HepG2 (cell line): ENCODE data around the gene SMIM45.

Experiments
- AGO2 ChIP-seq: fragments of 200-400 bp; formaldehyde crosslinking; optimal IDR thresholded peaks from 2 replicates; pipeline ENCODE3; 2017; ENCODE audit warnings: mild to moderate bottlenecking, low read depth, low read length, moderate library complexity
- GABPA ChIP-seq, 2 experiments: IDR thresholded peaks; 2 replicates each; pipeline ENCODE4 v1.6.1; 2011 to 2016; ENCODE audit warnings: low read depth in 2 of 2, low read length in 1 of 2, missing biosample characterization in 1 of 2, missing genetic modification characterization in 1 of 2
- HES4 ChIP-seq: sonication (generic); formaldehyde crosslinking; IDR thresholded peaks from 2 replicates; pipeline ENCODE4 v1.9.0; 2021; ENCODE audit warnings: mild to moderate bottlenecking, missing genetic modification reagents, borderline replicate concordance
- HHEX ChIP-seq: IDR thresholded peaks from 2 replicates; pipeline ENCODE4 v1.6.1; 2016; ENCODE audit warnings: control low read depth
- KDM2A ChIP-seq: sonication (generic); formaldehyde crosslinking; IDR thresholded peaks from 2 replicates; pipeline ENCODE4 v1.4.0; 2020; ENCODE audit warnings: low read depth, missing genetic modification reagents, borderline replicate concordance
- MZF1 ChIP-seq: sonication (generic); formaldehyde crosslinking; IDR thresholded peaks from 2 replicates; pipeline ENCODE4 v1.8.1; 2023; ENCODE audit warnings: mild to moderate bottlenecking, missing genetic modification reagents, borderline replicate concordance
- NFAT5 ChIP-seq: sonication (generic); formaldehyde crosslinking; IDR thresholded peaks from 2 replicates; pipeline ENCODE4 v1.4.0; 2020; ENCODE audit warnings: missing genetic modification reagents
- POLR2AphosphoS2 ChIP-seq: IDR thresholded peaks from 2 replicates; pipeline ENCODE4 v1.6.1; 2011; ENCODE audit warnings: low read depth, low read length, improper control_type of control experiment
- SALL2 ChIP-seq: sonication (generic); formaldehyde crosslinking; IDR thresholded peaks from 2 replicates; pipeline ENCODE4 v1.8.1; 2023; ENCODE audit warnings: mild to moderate bottlenecking, missing genetic modification reagents, inconsistent platforms
- SAP130 ChIP-seq: IDR thresholded peaks from 2 replicates; pipeline ENCODE4 v1.6.1; 2016; ENCODE audit warnings: low read depth
- SMARCC2 ChIP-seq: fragments of 450-650 bp; IDR thresholded peaks from 2 replicates; pipeline ENCODE4 v1.6.1; 2017; ENCODE audit warnings: antibody characterized with exemption, mild to moderate bottlenecking
- TBX3 ChIP-seq: fragments of 450-650 bp; IDR thresholded peaks from 2 replicates; pipeline ENCODE4 v1.6.1; 2017; ENCODE audit warnings: antibody characterized with exemption, mild to moderate bottlenecking, inconsistent platforms, borderline replicate concordance
- ZNF350 ChIP-seq: sonication (generic); formaldehyde crosslinking; IDR thresholded peaks from 2 replicates; pipeline ENCODE4 v1.4.0; 2020; ENCODE audit warnings: mild to moderate bottlenecking, low read depth, missing genetic modification reagents, borderline replicate concordance
- ZNF501 ChIP-seq: sonication (generic); formaldehyde crosslinking; IDR thresholded peaks from 2 replicates; pipeline ENCODE4 v1.5.1; 2020; ENCODE audit warnings: mild to moderate bottlenecking, moderate library complexity, missing genetic modification reagents
- ZNF710 ChIP-seq: sonication (generic); formaldehyde crosslinking; IDR thresholded peaks from 2 replicates; pipeline ENCODE4 v1.5.0; 2020; ENCODE audit warnings: mild to moderate bottlenecking, missing genetic modification reagents, borderline replicate concordance
- ZNF766 ChIP-seq: sonication (generic); formaldehyde crosslinking; IDR thresholded peaks from 2 replicates; pipeline ENCODE4 v1.5.0; 2020; ENCODE audit warnings: missing genetic modification reagents, borderline replicate concordance
- ZSCAN22 ChIP-seq: sonication (generic); formaldehyde crosslinking; IDR thresholded peaks from 2 replicates; pipeline ENCODE4 v1.4.0; 2020; ENCODE audit warnings: mild to moderate bottlenecking, missing genetic modification reagents
- TF ChIP-seq, protein P1 (sequence below): sonication (generic); formaldehyde crosslinking; IDR thresholded peaks from 2 replicates; pipeline ENCODE4 v1.9.0; 2022; ENCODE audit warnings: missing genetic modification reagents, mild to moderate bottlenecking, borderline replicate concordance

SMIM45 gene

GRCh38 chr22:41925783-41926460, 26.0 kb upstream of the SMIM45 start (continued):
- TF ChIP-seq SMARCC2: no peak
- no peak for TF ChIP-seq TBX3
- no peak for TF ChIP-seq NFAT5
- TF ChIP-seq MZF1 (CRISPR knock-in tag): no peak
- no peak for TF ChIP-seq ZNF501
- TF ChIP-seq SALL2 (CRISPR knock-in tag): peak; percentile 47; the same call in 1 of the 2 replicates
- no peak for TF ChIP-seq AGO2
- TF ChIP-seq KDM2A (CRISPR knock-in tag): peak; percentile 57; the same call in 1 of the 2 replicates
- TF ChIP-seq, protein P1, sequence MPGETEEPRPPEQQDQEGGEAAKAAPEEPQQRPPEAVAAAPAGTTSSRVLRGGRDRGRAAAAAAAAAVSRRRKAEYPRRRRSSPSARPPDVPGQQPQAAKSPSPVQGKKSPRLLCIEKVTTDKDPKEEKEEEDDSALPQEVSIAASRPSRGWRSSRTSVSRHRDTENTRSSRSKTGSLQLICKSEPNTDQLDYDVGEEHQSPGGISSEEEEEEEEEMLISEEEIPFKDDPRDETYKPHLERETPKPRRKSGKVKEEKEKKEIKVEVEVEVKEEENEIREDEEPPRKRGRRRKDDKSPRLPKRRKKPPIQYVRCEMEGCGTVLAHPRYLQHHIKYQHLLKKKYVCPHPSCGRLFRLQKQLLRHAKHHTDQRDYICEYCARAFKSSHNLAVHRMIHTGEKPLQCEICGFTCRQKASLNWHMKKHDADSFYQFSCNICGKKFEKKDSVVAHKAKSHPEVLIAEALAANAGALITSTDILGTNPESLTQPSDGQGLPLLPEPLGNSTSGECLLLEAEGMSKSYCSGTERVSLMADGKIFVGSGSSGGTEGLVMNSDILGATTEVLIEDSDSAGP: peak; percentile 57; the same call in 1 of the 2 replicates
- no peak for TF ChIP-seq POLR2AphosphoS2
- no peak for TF ChIP-seq ZNF766 (CRISPR knock-in tag)
- no peak for TF ChIP-seq HHEX (CRISPR knock-in tag)
- peak; percentile 28; the same call in 1 of the 2 replicates for TF ChIP-seq SAP130 (CRISPR knock-in tag)
- TF ChIP-seq ZNF710 (CRISPR knock-in tag): no peak
- TF ChIP-seq GABPA (IDR thresholded peaks at IDR 0.05; ENCODE audit: low read depth, low read length): no peak
- TF ChIP-seq GABPA (CRISPR knock-in tag; IDR thresholded peaks at IDR 0.05; ENCODE audit: low read depth): no peak
- TF ChIP-seq ZSCAN22 (CRISPR knock-in tag): no peak
- TF ChIP-seq ZNF350 (CRISPR knock-in tag): no peak
- no peak for TF ChIP-seq HES4 (CRISPR knock-in tag)
